Activated naive CD8-positive, alpha-beta T cell treated with anti-CD3 and anti-CD28 coated beads for 36 hours (primary cell): ENCODE measurements around the gene CTXND1. TPM values are rescaled to one million over a fixed set of nuclear protein-coding genes. Genes with fewer than 3 reads are reported as not detected.
"Not testable (repeated sequence)": the region's sequence is repeated elsewhere in the genome, so short reads cannot be mapped to it uniquely, and the experiment has no call there.

Experiments used
- DNase-seq: peaks from one replicate; pipeline ENCODE4 v3.0.0; 2021
- H3K27ac Mint-ChIP-seq: one replicate; pipeline ENCODE4 v1.8.0; 2022; ENCODE audit warnings: mild to moderate bottlenecking, moderate library complexity, mixed read lengths
- H3K27me3 Mint-ChIP-seq: one replicate; pipeline ENCODE4 v1.8.0; 2022; ENCODE audit warnings: mild to moderate bottlenecking, mixed read lengths
- H3K36me3 Mint-ChIP-seq: one replicate; pipeline ENCODE4 v1.8.0; 2021; ENCODE audit warnings: mild to moderate bottlenecking, mixed read lengths
- H3K4me1 Mint-ChIP-seq: one replicate; pipeline ENCODE4 v1.8.0; 2021; ENCODE audit warnings: mixed read lengths
- H3K4me3 Mint-ChIP-seq: one replicate; pipeline ENCODE4 v1.8.0; 2022; ENCODE audit warnings: mild to moderate bottlenecking, moderate library complexity, mixed read lengths
- H3K9me3 Mint-ChIP-seq: one replicate; pipeline ENCODE4 v1.8.0; 2022; ENCODE audit warnings: mixed read lengths
- total RNA-seq, 2 experiments: library from RNA; stranded (reverse); gene quantifications; one replicate each; pipeline ENCODE4 v1.2.3, GENCODE V29; 2021

The CTXND1 gene
- not detected for total RNA-seq

- Mint-ChIP-seq H3K27ac (no peak within 1 kb of the TSS), H3K4me1 (peaks cover 5% of the 10 kb centered on the region), H3K36me3 (no peaks in the 10 kb centered on the region), H3K27me3 (peaks cover 70% of the 10 kb centered on the region), H3K9me3 (no peaks in the 10 kb centered on the region), H3K4me3 (peak within 1 kb of the TSS; percentile 32)
- DNase-seq, result no peak
Observed at GRCh38 chr15:80252121-80252518, at the start of gene CTXND1. Gene CTXND1 (minus strand): TSS chr15:80252213. CDS start chr15:80201949, 50,264 bp downstream.

GRCh38 chr15:80301472-80301871, 49.5 kb upstream of the CTXND1 start:
- no peaks in the 10 kb centered on the region for H3K36me3 Mint-ChIP-seq
- H3K27me3 Mint-ChIP-seq, result peaks cover 12% of the 10 kb centered on the region
- DNase-seq, result no peak
- H3K9me3 Mint-ChIP-seq, result peaks cover 3% of the 10 kb centered on the region
- no peak overlapping the region for H3K4me3 Mint-ChIP-seq
- no peaks in the 10 kb centered on the region for H3K4me1 Mint-ChIP-seq
- H3K27ac Mint-ChIP-seq, result no peak overlapping the region

GRCh38 chr15:80295777-80296176, 43.8 kb upstream of the CTXND1 start:
- H3K9me3 Mint-ChIP-seq, H3K36me3 Mint-ChIP-seq, H3K4me3 Mint-ChIP-seq, H3K4me1 Mint-ChIP-seq, DNase-seq, H3K27ac Mint-ChIP-seq: not testable (repeated sequence)
- peaks cover 28% of the 10 kb centered on the region for H3K27me3 Mint-ChIP-seq

GRCh38 chr15:80292079-80292478, 40.1 kb upstream of the CTXND1 start:
- peaks cover 33% of the 10 kb centered on the region for H3K27me3 Mint-ChIP-seq
- H3K9me3 Mint-ChIP-seq, result no peaks in the 10 kb centered on the region
- DNase-seq, result no peak
- no peak overlapping the region for H3K4me3 Mint-ChIP-seq
- H3K27ac Mint-ChIP-seq, result no peak overlapping the region
- H3K4me1 Mint-ChIP-seq, result no peaks in the 10 kb centered on the region
- H3K36me3 Mint-ChIP-seq, result no peaks in the 10 kb centered on the region

- not testable (repeated sequence) for H3K36me3 Mint-ChIP-seq, H3K4me3 Mint-ChIP-seq, H3K27ac Mint-ChIP-seq, H3K4me1 Mint-ChIP-seq, DNase-seq, H3K9me3 Mint-ChIP-seq
- H3K27me3 Mint-ChIP-seq, result peaks cover 30% of the 10 kb centered on the region
Observed at GRCh38 chr15:80290891-80291290, 38.9 kb upstream of the CTXND1 start.

- H3K27me3 Mint-ChIP-seq, result peaks cover 30% of the 10 kb centered on the region
- H3K9me3 Mint-ChIP-seq, result no peaks in the 10 kb centered on the region
- H3K4me1 Mint-ChIP-seq, result no peaks in the 10 kb centered on the region
- no peak overlapping the region for H3K4me3 Mint-ChIP-seq
- DNase-seq, result no peak
- H3K27ac Mint-ChIP-seq, result no peak overlapping the region
- no peaks in the 10 kb centered on the region for H3K36me3 Mint-ChIP-seq
Observed at GRCh38 chr15:80289528-80290495, 37.8 kb upstream of the CTXND1 start.

- peaks cover 19% of the 10 kb centered on the region for H3K27me3 Mint-ChIP-seq
- no peak for DNase-seq
- no peak overlapping the region for H3K4me3 Mint-ChIP-seq
- no peaks in the 10 kb centered on the region for H3K36me3 Mint-ChIP-seq
- no peaks in the 10 kb centered on the region for H3K9me3 Mint-ChIP-seq
- no peak overlapping the region for H3K27ac Mint-ChIP-seq
- no peaks in the 10 kb centered on the region for H3K4me1 Mint-ChIP-seq
Observed at GRCh38 chr15:80288131-80288530, 36.1 kb upstream of the CTXND1 start.

GRCh38 chr15:80286055-80286454, 34.0 kb upstream of the CTXND1 start:
- H3K27ac Mint-ChIP-seq, result no peak overlapping the region
- no peaks in the 10 kb centered on the region for H3K9me3 Mint-ChIP-seq
- peaks cover 13% of the 10 kb centered on the region for H3K27me3 Mint-ChIP-seq
- H3K4me3 Mint-ChIP-seq, result no peak overlapping the region
- H3K36me3 Mint-ChIP-seq, result no peaks in the 10 kb centered on the region
- DNase-seq, result no peak
- H3K4me1 Mint-ChIP-seq, result no peaks in the 10 kb centered on the region

- Mint-ChIP-seq H3K27me3 (peaks cover 13% of the 10 kb centered on the region), H3K4me3 (no peak overlapping the region), H3K9me3 (no peaks in the 10 kb centered on the region), H3K4me1 (no peaks in the 10 kb centered on the region), H3K36me3 (no peaks in the 10 kb centered on the region), H3K27ac (no peak overlapping the region)
- DNase-seq, result no peak
Observed at GRCh38 chr15:80285379-80285778, 33.4 kb upstream of the CTXND1 start.

- H3K4me1 Mint-ChIP-seq, result no peaks in the 10 kb centered on the region
- no peak for DNase-seq
- no peak overlapping the region for H3K4me3 Mint-ChIP-seq
- peaks cover 9% of the 10 kb centered on the region for H3K27me3 Mint-ChIP-seq
- H3K36me3 Mint-ChIP-seq, result no peaks in the 10 kb centered on the region
- no peak overlapping the region for H3K27ac Mint-ChIP-seq
- no peaks in the 10 kb centered on the region for H3K9me3 Mint-ChIP-seq
Observed at GRCh38 chr15:80283531-80283930, 31.5 kb upstream of the CTXND1 start.

- DNase-seq, result no peak
- Mint-ChIP-seq H3K4me3 (no peak overlapping the region), H3K4me1 (no peaks in the 10 kb centered on the region), H3K36me3 (no peaks in the 10 kb centered on the region), H3K9me3 (no peaks in the 10 kb centered on the region), H3K27ac (no peak overlapping the region), H3K27me3 (peaks cover 11% of the 10 kb centered on the region)
Observed at GRCh38 chr15:80277147-80277546, 25.1 kb upstream of the CTXND1 start.

- Mint-ChIP-seq H3K9me3 (no peaks in the 10 kb centered on the region), H3K27ac (no peak overlapping the region), H3K27me3 (peaks cover 8% of the 10 kb centered on the region), H3K36me3 (no peaks in the 10 kb centered on the region), H3K4me1 (no peaks in the 10 kb centered on the region), H3K4me3 (no peak overlapping the region)
- DNase-seq, result no peak
Observed at GRCh38 chr15:80275961-80276360, 23.9 kb upstream of the CTXND1 start.

GRCh38 chr15:80274996-80275395, 23.0 kb upstream of the CTXND1 start:
- H3K9me3 Mint-ChIP-seq, result no peaks in the 10 kb centered on the region
- H3K27me3 Mint-ChIP-seq, result peaks cover 8% of the 10 kb centered on the region
- no peak overlapping the region for H3K27ac Mint-ChIP-seq
- no peaks in the 10 kb centered on the region for H3K36me3 Mint-ChIP-seq
- no peak for DNase-seq
- H3K4me1 Mint-ChIP-seq, result no peaks in the 10 kb centered on the region
- H3K4me3 Mint-ChIP-seq, result no peak overlapping the region

GRCh38 chr15:80274554-80274953, 22.5 kb upstream of the CTXND1 start:
- DNase-seq, result no peak
- H3K4me1 Mint-ChIP-seq, result no peaks in the 10 kb centered on the region
- H3K27me3 Mint-ChIP-seq, result peaks cover 3% of the 10 kb centered on the region
- no peak overlapping the region for H3K27ac Mint-ChIP-seq
- no peaks in the 10 kb centered on the region for H3K9me3 Mint-ChIP-seq
- H3K36me3 Mint-ChIP-seq, result no peaks in the 10 kb centered on the region
- no peak overlapping the region for H3K4me3 Mint-ChIP-seq

GRCh38 chr15:80272987-80273386, 21.0 kb upstream of the CTXND1 start:
- no peaks in the 10 kb centered on the region for H3K9me3 Mint-ChIP-seq
- no peaks in the 10 kb centered on the region for H3K36me3 Mint-ChIP-seq
- peaks cover 6% of the 10 kb centered on the region for H3K27me3 Mint-ChIP-seq
- no peaks in the 10 kb centered on the region for H3K4me1 Mint-ChIP-seq
- no peak overlapping the region for H3K4me3 Mint-ChIP-seq
- DNase-seq, result no peak
- H3K27ac Mint-ChIP-seq, result no peak overlapping the region

GRCh38 chr15:80270472-80270871, 18.5 kb upstream of the CTXND1 start:
- no peaks in the 10 kb centered on the region for H3K36me3 Mint-ChIP-seq
- H3K9me3 Mint-ChIP-seq, result no peaks in the 10 kb centered on the region
- H3K4me3 Mint-ChIP-seq, result no peak overlapping the region
- peaks cover 10% of the 10 kb centered on the region for H3K27me3 Mint-ChIP-seq
- H3K27ac Mint-ChIP-seq, result no peak overlapping the region
- DNase-seq, result no peak
- H3K4me1 Mint-ChIP-seq, result no peaks in the 10 kb centered on the region
